Measurements from ENCODE around the gene SPON2.

DNA sequence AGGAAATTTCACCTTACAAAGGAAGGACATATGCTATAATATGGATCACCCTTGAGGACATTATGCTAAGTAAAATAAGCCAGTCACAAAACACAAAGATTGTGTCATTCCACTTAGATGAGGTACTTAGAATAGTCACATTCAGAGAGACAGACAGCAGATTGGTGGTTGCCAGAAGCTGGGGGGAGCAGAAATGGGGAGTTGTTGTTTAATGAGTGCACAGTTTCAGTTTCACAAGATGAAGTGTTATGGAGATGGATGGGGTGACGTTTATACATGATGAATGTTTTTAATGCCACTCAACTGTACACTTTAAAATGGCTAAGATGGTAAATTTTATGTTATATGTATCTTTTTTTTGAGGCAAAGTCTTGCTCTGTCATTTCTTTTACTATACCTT, 14.8 kb upstream of the SPON2 start:
- TF ChIP-seq POLR2AphosphoS5 (IDR thresholded peaks at IDR 0.05; ENCODE audit: low read depth, low read length) (no peak), SIN3A (IDR thresholded peaks at IDR 0.05; ENCODE audit: borderline replicate concordance, insufficient read depth, low read length) (no peak), TAF1 (IDR thresholded peaks at IDR 0.05; ENCODE audit: borderline replicate concordance, insufficient read depth, low read length) (no peak)
- TF ChIP-seq, protein P1, sequence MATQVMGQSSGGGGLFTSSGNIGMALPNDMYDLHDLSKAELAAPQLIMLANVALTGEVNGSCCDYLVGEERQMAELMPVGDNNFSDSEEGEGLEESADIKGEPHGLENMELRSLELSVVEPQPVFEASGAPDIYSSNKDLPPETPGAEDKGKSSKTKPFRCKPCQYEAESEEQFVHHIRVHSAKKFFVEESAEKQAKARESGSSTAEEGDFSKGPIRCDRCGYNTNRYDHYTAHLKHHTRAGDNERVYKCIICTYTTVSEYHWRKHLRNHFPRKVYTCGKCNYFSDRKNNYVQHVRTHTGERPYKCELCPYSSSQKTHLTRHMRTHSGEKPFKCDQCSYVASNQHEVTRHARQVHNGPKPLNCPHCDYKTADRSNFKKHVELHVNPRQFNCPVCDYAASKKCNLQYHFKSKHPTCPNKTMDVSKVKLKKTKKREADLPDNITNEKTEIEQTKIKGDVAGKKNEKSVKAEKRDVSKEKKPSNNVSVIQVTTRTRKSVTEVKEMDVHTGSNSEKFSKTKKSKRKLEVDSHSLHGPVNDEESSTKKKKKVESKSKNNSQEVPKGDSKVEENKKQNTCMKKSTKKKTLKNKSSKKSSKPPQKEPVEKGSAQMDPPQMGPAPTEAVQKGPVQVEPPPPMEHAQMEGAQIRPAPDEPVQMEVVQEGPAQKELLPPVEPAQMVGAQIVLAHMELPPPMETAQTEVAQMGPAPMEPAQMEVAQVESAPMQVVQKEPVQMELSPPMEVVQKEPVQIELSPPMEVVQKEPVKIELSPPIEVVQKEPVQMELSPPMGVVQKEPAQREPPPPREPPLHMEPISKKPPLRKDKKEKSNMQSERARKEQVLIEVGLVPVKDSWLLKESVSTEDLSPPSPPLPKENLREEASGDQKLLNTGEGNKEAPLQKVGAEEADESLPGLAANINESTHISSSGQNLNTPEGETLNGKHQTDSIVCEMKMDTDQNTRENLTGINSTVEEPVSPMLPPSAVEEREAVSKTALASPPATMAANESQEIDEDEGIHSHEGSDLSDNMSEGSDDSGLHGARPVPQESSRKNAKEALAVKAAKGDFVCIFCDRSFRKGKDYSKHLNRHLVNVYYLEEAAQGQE (IDR thresholded peaks at IDR 0.05; ENCODE audit: insufficient read depth in 1 of 2, low read depth in 2 of 2, low read length in 2 of 2) = no peak
